Endothelial cell of umbilical vein (primary cell): ENCODE results near the gene SURF6. TPM values are rescaled to one million over a fixed set of nuclear protein-coding genes. Genes with fewer than 3 reads are reported as not detected.

Experiments used
- BruUV-seq: library from RNA; stranded (reverse); fragments of 400-500 nt; replicated peaks from 2 replicates; lab custom pipeline; 2021; lab: Mats Ljungman, UMichigan
- CTCF ChIA-PET: fragments of 300-600, 350-600 bp; sonication (Branson Sonifier 250); formaldehyde crosslinking; loops from one replicate; lab custom pipeline; 2021; ENCODE audit warnings: antibody characterized with exemption, inconsistent platforms; lab: Charles Lee
- POLR2A ChIA-PET: fragments of 300-600, 350-600 bp; sonication (Branson Sonifier 250); formaldehyde crosslinking; loops from one replicate; lab custom pipeline; 2021; ENCODE audit warnings: antibody characterized with exemption, inconsistent platforms; lab: Charles Lee
- DNase-seq: peaks from one replicate; pipeline ENCODE4 v3.0.0-alpha.2; 2011; ENCODE audit warnings: low read depth, low spot score
- FAIRE-seq: peaks from 2 replicates; lab custom pipeline; 2011; peaks lifted over from hg19 to GRCh38; lab: Jason Lieb, UNC
- H2AFZ ChIP-seq: 2 replicates; pipeline ENCODE4 v1.6.0; 2012; ENCODE audit warnings: low read depth, low read length, control low read depth, inconsistent platforms
- H3K27ac ChIP-seq: 2 replicates; pipeline ENCODE4 v1.5.1; 2011; ENCODE audit warnings: low read depth, mild to moderate bottlenecking, control low read depth, low read length, moderate library complexity; ENCODE audit not compliant: insufficient read depth
- H3K27me3 ChIP-seq, 2 experiments: 2 replicates each; pipeline versions ENCODE4 v1.6.0 to v1.6.1; 2011; ENCODE audit warnings: low read length in 2 of 2, mixed read lengths in 1 of 2; ENCODE audit not compliant: control insufficient read depth in 2 of 2, insufficient read depth in 2 of 2
- H3K36me3 ChIP-seq, 2 experiments: 2 replicates in 1 of 2; 3 replicates in 1 of 2; pipeline ENCODE4 v1.5.1; 2011; ENCODE audit warnings: low read length in 2 of 2, mild to moderate bottlenecking in 1 of 2, moderate library complexity in 1 of 2; ENCODE audit not compliant: control insufficient read depth in 2 of 2, insufficient read depth in 2 of 2; ENCODE audit errors: extremely low read depth in 1 of 2
- H3K4me1 ChIP-seq: 3 replicates; pipeline ENCODE4 v1.5.1; 2011; ENCODE audit warnings: mild to moderate bottlenecking, low read length; ENCODE audit not compliant: control insufficient read depth, insufficient read depth; ENCODE audit errors: extremely low read depth
- H3K4me2 ChIP-seq: 2 replicates; pipeline ENCODE4 v1.6.1; 2011; ENCODE audit warnings: low read length, control low read depth, mixed read lengths; ENCODE audit not compliant: insufficient read depth
- H3K4me3 ChIP-seq, 3 experiments: fragments of 200-600 bp in 1 of 3; sonication (generic), shearing (Covaris generic) in 1 of 3; replicated peaks in 1 of 3; 2 replicates each; pipeline ENCODE4 v1.5.1; 2011 to 2016; ENCODE audit warnings: control low read depth in 3 of 3, low read length in 3 of 3, mild to moderate bottlenecking in 2 of 3, inconsistent platforms in 1 of 3, low read depth in 1 of 3, moderate library complexity in 1 of 3; ENCODE audit not compliant: insufficient read depth in 1 of 3
- H3K79me2 ChIP-seq: 2 replicates; pipeline ENCODE4 v1.6.0; 2012; ENCODE audit warnings: low read length, inconsistent platforms; ENCODE audit not compliant: control insufficient read depth, insufficient read depth
- H3K9ac ChIP-seq: replicated peaks from 2 replicates; pipeline ENCODE3; 2011; ENCODE audit warnings: low read length, control low read depth; ENCODE audit not compliant: insufficient read depth; ENCODE audit errors: extremely low read depth
- H3K9me1 ChIP-seq: replicated peaks from 3 replicates; pipeline ENCODE4 v1.6.0; 2011; ENCODE audit warnings: mild to moderate bottlenecking, low read length; ENCODE audit not compliant: control insufficient read depth, insufficient read depth; ENCODE audit errors: extremely low read depth
- H3K9me3 ChIP-seq: replicated peaks from 2 replicates; pipeline ENCODE4 v1.5.1; 2012; ENCODE audit warnings: low read length, inconsistent platforms; ENCODE audit not compliant: control insufficient read depth, insufficient read depth
- H4K20me1 ChIP-seq: replicated peaks from 2 replicates; pipeline ENCODE3; 2011; ENCODE audit warnings: mild to moderate bottlenecking, low read length; ENCODE audit not compliant: control insufficient read depth, insufficient read depth; ENCODE audit errors: extremely low read depth
- CTCF ChIP-seq, 2 donors: IDR thresholded peaks; 1 replicate in 1 of 2; 2 replicates in 1 of 2; pipeline ENCODE4 v1.5.1; 2011; ENCODE audit warnings: low read length in 2 of 2, mild to moderate bottlenecking in 2 of 2, moderate library complexity in 2 of 2, control low read depth in 1 of 2, inconsistent platforms in 1 of 2, low read depth in 1 of 2; ENCODE audit not compliant: insufficient read depth in 1 of 2; ENCODE audit errors: extremely low read depth in 1 of 2
- EZH2 ChIP-seq: IDR thresholded peaks from 2 replicates; pipeline ENCODE4 v1.6.1; 2012; ENCODE audit warnings: borderline replicate concordance, low read depth, mild to moderate bottlenecking, moderate library complexity, low read length, inconsistent platforms; ENCODE audit not compliant: severe bottlenecking
- FOS ChIP-seq: IDR thresholded peaks from 2 replicates; pipeline ENCODE4 v1.6.1; 2011; ENCODE audit warnings: mild to moderate bottlenecking, low read length, moderate library complexity, borderline replicate concordance; ENCODE audit not compliant: insufficient read depth
- GATA2 ChIP-seq: IDR thresholded peaks from 2 replicates; pipeline ENCODE4 v1.7.0; 2011; ENCODE audit warnings: low read depth, mild to moderate bottlenecking, moderate library complexity, mixed read lengths, low read length; ENCODE audit not compliant: insufficient read length, insufficient read depth
- JUN ChIP-seq: IDR thresholded peaks from 2 replicates; pipeline ENCODE4 v1.6.1; 2011; ENCODE audit warnings: borderline replicate concordance, low read depth; ENCODE audit not compliant: insufficient read length, insufficient read depth
- MAX ChIP-seq: IDR thresholded peaks from 2 replicates; pipeline ENCODE4 v1.6.1; 2011; ENCODE audit not compliant: insufficient read depth, insufficient read length
- MYC ChIP-seq: IDR thresholded peaks from one replicate; pipeline ENCODE4 v1.6.1; 2011; ENCODE audit warnings: mild to moderate bottlenecking, low read depth, low read length
- POLR2A ChIP-seq: IDR thresholded peaks from 2 replicates; pipeline ENCODE4 v1.6.1; 2012; ENCODE audit warnings: low read depth, mild to moderate bottlenecking, control low read depth, low read length
- POLR2AphosphoS5 ChIP-seq: IDR thresholded peaks from 2 replicates; pipeline ENCODE4 v1.6.1; 2012; ENCODE audit warnings: low read depth, mild to moderate bottlenecking, control low read depth, low read length, moderate library complexity; ENCODE audit not compliant: insufficient read depth
- dilution Hi-C: fragments of 300-500 bp; cut with MboI; formaldehyde crosslinking; loops from one replicate; pipeline ENCODE4 v1.15.0; 2019; ENCODE audit warnings: low sequenced_read_pairs; ENCODE audit not compliant: extremely low pct_ligation_motif_present
- intact Hi-C: fragments of 100-400 bp; cut with micrococcal nuclease; formaldehyde crosslinking; loops from one replicate; pipeline ENCODE4 v1.10.0; 2022
- polyA plus RNA-seq, 4 experiments: library from polyadenylated mRNA; depleted of rRNA in 3 of 4; stranded (reverse) in 3 of 4; unstranded in 1 of 4; fragments of >200 nt; gene quantifications; 2 replicates each; pipeline versions ENCODE4 v1.2.1 to v1.2.3, GENCODE V29; 2011 to 2012; ENCODE audit warnings: missing spikeins in 1 of 4
- total RNA-seq: library from RNA; stranded (reverse); gene quantifications from 2 replicates; pipeline ENCODE4 v1.2.3, GENCODE V29; 2021

Gene SURF6
- total and polyA plus RNA-seq, 2 donors (not counting 3 experiments of a cell fraction or from before 2014, with no cell fraction given), result 4.9 to 16.0 TPM

- dilution Hi-C loops, result no loop called here
- H3K27me3 ChIP-seq, result no peaks in the 10 kb centered on the region
- CTCF ChIA-PET, result interaction anchor here (0.9 to 3.2 kb wide), 4 partner anchors 16 to 108 kb away, joined by 3 to 10 read pairs (median 3); partner anchors contain the start of genes MED22 and RPL7A
Measured at GRCh38 chr9:133378408-133378962, 42.5 kb upstream of the SURF6 start.

More at GRCh38 chr9:133378408-133378962, 42.5 kb upstream of the SURF6 start:
- no peak overlapping the region for H3K9ac ChIP-seq
- H4K20me1 ChIP-seq, result peaks cover 2% of the 10 kb centered on the region
- FAIRE-seq, result no peak
- H3K79me2 ChIP-seq, result peaks cover 23% of the 10 kb centered on the region
- no peak overlapping the region for H2AFZ ChIP-seq
- intact Hi-C loops, result no loop called here
- no peak for DNase-seq
- H3K27ac ChIP-seq, result no peak overlapping the region
- H3K4me3 ChIP-seq, result no peak overlapping the region
- POLR2A ChIA-PET, result no interaction called here
- no peaks in the 10 kb centered on the region for H3K9me1 ChIP-seq
- H3K4me2 ChIP-seq, result no peak overlapping the region
- BruUV-seq, result no TSS peak
- H3K4me1 ChIP-seq, result peaks cover 10% of the 10 kb centered on the region
- no peaks in the 10 kb centered on the region for H3K9me3 ChIP-seq
- TF ChIP-seq EZH2, result no peak
- no peak for TF ChIP-seq FOS
- TF ChIP-seq MAX, result no peak
- no peak for TF ChIP-seq CTCF (IDR thresholded peaks at IDR 0.05; ENCODE audit: extremely low read depth in 1 of 2, insufficient read depth in 1 of 2, low read depth in 1 of 2, low read length in 2 of 2)
- TF ChIP-seq GATA2, result no peak
- TF ChIP-seq JUN, result no peak
- TF ChIP-seq POLR2A, result no peak
- TF ChIP-seq MYC, result no peak
- TF ChIP-seq POLR2AphosphoS5, result no peak
- H3K36me3 ChIP-seq, result no peaks in the 10 kb centered on the region
